A673 (cell line): ENCODE data around the gene CLN6.

Experiments
- EZH2 ChIP-seq: fragments of 200-600 bp; sonication (generic); IDR thresholded peaks from 2 replicates; pipeline ENCODE4 v1.6.1; 2017; ENCODE audit warnings: borderline replicate concordance, low read depth, mild to moderate bottlenecking, mixed read lengths, antibody characterized with exemption, low read length; ENCODE audit not compliant: poor library complexity, severe bottlenecking
- TF ChIP-seq, protein P1 (sequence below): fragments of 300-800, 200-600 bp; sonication (generic); conservative IDR thresholded peaks from 2 replicates; pipeline ENCODE4 v1.5.1; 2017; ENCODE audit warnings: low read depth, mild to moderate bottlenecking, antibody characterized with exemption, low read length, moderate library complexity, mixed read lengths

DNA sequence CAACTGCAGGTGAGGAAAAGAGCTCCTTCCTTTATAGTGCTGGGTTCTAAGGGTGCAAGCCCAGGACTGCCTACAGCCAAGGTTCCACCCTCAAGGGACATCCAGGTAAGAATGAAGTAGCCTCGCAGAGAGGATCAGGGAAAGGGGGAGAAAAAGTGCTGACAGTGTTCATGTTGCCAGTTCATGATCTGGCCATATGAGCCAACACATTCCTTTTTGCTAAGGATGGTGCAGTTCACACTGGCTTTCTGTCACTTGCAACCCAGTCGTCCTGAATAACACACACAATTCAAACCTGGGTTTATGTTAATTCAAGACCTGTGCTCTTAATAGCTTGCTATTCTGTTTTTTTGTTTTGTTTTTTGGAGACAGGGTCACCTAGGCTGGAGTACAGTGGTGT, 9.0 kb downstream of the CLN6 start:
- TF ChIP-seq, protein P1, sequence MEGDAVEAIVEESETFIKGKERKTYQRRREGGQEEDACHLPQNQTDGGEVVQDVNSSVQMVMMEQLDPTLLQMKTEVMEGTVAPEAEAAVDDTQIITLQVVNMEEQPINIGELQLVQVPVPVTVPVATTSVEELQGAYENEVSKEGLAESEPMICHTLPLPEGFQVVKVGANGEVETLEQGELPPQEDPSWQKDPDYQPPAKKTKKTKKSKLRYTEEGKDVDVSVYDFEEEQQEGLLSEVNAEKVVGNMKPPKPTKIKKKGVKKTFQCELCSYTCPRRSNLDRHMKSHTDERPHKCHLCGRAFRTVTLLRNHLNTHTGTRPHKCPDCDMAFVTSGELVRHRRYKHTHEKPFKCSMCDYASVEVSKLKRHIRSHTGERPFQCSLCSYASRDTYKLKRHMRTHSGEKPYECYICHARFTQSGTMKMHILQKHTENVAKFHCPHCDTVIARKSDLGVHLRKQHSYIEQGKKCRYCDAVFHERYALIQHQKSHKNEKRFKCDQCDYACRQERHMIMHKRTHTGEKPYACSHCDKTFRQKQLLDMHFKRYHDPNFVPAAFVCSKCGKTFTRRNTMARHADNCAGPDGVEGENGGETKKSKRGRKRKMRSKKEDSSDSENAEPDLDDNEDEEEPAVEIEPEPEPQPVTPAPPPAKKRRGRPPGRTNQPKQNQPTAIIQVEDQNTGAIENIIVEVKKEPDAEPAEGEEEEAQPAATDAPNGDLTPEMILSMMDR = no peak
- TF ChIP-seq EZH2 = no peak
